UCSD-AML1 (cell line): ENCODE measurements around the gene MIB2.
A peak's percentile ranks its signal among the peaks of the same experiment; 100 is the strongest.
"Not testable (repeated sequence)": the region's sequence is repeated elsewhere in the genome, so short reads cannot be mapped to it uniquely, and the experiment has no call there.

Source experiments
- DNase-seq: peaks from one replicate; lab custom pipeline; 2025; ENCODE audit not compliant: unreplicated experiment; lab: John Stamatoyannopoulos, UW

Gene MIB2

DNA sequence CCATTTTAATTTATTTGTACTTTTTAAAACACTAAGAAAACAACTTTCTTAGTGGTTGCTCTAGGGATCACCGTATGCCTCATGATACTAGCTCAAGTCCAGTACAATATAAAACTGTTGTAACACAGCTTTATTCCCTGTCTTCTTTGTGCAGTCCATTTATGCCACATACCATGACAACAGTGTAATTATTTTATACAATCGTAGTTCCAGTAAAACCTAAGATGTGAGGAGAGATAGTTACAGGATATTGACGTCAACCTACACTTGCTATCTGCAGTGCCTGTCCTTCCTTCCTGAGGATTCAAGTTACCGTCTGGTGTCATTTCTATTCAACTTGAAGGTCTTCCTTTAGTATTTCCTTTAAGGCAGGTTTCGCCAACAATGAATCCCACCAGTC, 31.0 kb downstream of the MIB2 start:
- not testable (repeated sequence) for DNase-seq

DNA sequence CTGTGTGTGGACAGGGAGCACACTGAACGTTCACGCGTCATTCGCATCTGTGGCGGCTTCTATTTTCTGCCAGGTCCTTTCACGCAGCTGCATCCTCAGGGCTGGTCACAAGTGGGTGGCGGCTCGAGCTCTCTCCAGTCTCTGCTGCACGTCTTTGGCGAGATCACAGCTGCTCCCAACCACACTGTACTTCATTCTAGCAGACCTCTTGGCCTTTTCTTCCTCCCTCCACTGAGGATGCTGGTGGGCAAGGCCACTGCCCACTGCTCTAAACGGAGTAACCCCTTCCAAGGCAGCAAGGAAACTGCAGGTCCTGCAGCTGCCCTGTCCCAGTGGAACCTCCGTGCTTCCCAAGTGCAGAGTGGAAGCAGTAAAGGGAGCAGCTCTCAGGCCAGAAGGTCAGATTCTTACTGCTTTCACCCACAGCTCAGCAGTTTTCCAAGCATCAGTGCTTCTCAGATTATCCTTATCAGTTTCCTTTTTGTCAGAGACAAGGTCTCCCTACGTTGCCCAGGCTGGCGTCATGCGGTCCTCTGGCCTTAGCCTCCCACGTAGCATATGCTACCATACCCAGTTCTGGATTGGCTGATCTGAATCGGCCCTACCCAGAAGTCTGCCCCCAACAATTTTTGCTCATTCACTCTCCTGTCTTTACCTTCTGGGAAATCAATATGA, 32.4 kb downstream of the MIB2 start:
- peak; percentile 26 for DNase-seq

DNA sequence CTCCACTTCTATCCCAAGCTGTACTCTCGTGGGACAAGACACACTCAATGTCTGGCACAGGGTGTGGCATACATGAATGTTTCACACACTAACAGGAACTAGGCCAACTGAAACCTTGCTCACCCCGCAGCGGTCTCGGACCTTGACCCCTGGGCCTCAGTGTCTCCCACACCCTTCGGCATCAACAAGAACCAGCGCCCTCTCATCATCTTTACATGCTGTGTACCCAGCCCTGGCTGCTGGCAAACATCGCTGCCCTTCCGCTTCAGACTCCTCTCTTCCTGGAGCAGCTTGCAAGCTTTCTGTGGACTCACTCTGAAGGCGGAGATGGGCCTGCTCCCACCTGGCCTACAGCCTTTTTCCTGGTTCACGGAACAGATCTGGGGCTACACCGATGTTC, 33.0 kb downstream of the MIB2 start:
- not testable (repeated sequence) for DNase-seq

DNA sequence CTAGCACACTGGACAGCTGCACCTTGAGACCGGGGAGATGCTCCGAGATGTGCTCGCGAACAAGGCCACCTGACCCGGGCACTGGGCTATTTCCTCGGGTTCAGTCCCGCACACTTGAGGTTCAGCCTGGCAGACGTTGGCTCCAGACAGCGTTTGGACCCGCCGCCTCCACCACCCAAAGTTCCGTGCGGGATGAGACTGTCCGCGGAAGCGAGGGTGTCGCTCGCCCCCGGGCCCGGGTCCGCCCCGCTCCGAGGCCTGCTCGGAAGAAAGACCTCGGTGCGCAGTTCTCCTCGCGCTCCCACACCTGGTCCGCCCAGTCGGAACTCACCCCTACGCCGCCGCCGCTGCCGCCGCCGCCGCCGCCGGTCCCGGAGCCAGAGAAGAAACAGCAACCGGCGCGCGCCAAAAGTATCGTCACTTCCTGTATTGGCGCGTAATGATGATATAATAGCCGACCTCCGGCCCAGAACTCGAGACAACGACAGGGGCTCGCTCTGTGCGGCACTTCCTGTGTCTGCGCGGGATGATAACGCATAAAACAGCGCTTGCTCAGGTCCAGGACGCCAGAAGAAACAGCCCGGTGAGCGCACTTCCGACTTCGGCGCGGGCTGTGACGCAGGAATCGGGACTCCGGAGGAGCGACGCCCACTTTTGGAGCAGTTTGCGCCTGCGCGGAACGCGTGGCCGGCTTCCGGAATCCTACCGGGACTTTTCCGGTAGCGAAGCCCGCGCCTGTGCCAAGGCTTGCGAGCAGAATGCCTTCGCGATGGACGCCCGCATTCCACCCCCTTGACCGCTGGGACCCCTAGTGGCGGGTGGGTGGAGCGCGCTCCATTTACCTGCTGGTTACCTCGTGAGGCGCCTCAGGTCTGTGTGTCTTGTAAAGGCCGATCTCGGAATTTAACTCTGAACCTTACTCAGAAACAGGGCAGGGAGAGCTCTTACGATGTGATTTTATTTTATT, 43.6 kb downstream of the MIB2 start, which contains the start of gene CDK11B:
CDK11B (minus strand) TSS at position 422 of the 967 bp plus-strand sequence. CDS start 1,519 bp downstream, outside the sequence.
- DNase-seq: peak; percentile 95

DNA sequence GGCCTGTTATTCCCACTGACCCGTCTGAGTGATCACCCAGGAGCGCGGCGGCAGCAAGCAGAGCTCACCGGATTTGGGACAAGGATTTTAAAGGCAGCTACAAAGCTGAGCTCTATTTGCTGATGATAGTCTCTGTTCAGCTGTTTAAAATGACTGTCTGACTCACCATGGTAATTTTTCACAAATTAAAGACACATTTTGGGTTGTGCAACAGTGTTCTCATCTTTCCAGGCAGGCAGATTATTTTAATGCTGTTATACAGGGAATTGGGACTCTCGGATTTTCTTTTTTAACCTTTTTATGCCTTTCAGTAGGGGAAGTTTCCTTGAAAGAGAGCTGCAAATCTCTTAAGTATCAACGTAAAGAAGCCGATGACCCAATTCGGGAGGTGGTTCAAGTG, 47.1 kb downstream of the MIB2 start:
- not testable (repeated sequence) for DNase-seq

DNA sequence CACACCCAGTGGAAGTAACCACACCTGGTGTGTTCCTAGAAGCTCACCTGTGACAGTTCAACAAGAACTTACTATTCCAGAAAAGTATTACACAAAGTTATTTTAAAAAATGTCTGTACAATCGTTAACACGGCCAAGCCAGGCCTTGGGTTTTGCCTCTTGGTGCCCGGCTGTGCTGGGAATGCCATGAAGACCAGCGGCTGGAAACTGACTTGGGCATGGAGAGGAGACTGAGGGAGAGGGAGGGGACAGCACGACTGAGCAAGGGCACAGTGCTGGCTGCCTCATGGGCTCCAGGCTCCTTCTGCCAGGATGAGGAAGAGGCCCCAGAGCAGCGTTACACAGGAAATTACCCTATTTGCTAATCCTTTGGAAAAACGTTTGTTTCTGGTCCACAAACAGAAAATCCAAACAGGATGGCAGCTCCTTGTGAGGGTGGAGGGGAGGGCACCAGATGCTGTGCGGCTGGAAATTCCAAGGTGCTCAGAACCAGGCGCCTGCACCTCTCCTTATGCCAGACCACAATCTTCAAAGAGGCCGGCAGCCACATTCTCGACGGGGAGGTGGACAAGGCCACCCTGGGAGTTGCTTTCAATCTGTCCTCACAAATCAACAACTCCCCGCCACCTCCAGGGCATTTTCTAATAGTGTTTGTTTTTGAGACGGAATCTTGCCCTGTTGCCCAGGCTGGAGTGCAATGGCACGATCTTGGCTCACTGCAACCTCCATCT, 47.7 kb downstream of the MIB2 start:
- DNase-seq: not testable (repeated sequence)

DNA sequence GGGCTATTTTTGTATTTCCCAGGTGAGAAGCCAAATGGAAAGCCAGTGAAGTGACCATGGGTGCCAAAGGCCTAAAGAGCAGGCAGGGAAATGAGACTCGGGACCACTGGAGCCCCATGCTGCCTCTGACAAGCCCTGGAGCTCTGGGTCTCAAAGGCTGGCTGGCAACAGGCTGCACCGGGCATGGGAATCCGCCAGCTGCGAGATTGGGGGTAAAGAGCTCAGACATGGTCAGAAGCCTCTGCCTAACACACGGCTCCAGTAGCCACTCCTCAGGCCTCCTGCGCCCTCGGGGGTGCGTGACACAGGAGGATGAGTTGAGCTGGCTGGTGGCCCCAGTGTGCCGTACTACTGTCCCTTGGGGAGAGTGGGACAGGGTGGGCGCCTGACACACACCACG, 49.0 kb downstream of the MIB2 start:
- DNase-seq: not testable (repeated sequence)

DNA sequence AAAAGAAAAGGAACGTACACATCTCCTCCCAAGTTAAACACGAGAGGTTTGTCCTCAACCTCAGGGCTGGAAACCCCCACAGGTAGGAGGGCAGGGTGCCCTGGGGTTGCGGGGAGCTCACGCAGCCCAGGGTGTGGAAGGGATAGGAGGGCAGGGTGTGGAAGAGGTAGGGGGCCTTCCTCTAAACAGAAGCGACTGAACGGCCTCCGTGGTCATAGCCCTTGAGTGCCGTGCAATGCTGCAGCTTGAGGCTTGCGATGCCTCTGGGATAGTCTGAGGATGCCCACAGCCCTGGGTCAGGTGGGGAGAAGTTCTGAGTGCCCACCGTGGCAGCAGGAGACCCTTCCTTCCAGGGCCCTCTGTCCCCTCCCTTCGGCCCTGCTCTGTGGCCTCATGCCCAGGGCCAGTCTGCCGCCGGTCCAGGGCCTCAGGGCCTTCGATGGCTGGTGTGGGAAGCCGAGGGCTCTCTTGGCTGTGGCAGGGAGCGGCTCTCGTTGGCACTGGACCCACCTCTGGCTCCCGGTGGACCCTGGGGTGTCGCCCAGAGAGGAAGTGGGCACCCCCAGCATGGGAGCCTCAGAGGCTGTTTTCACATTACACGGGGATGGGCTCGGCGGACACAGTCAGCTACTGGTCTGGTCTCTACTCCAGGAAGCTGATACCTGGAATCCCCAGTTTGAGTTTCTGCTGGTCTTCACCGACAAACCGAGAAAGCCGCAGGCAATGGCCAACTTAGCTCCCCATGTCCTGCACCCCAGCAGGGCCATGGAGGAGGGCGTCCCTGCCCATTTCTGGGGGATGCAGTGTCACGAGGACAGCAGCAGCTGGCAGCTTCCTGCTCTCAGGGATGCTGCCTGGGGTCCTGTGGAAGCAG, 49.9 kb downstream of the MIB2 start:
- DNase-seq: no peak

DNA sequence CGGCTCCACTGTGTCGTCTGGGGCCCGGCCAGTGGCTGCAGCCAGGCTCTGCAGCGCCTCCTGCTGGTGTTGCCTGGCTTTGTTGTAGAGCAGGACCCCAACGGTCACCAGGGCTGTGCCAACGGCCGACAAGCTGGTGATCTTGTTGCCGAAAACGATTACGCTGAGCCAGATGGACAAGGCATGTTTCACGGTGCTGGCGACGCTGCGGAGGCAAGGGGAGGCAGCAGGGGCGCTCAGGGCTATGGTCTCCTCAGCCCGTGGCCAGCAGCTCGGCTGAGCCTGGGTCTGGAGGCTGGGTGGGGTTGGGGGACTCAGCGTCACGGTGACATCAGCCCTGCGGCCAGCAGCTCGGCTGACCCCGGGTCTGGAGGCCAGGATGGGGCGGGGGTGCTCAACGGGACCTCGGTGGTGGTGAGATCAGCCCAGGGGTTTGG, 50.5 kb downstream of the MIB2 start:
- DNase-seq: no peak

DNA sequence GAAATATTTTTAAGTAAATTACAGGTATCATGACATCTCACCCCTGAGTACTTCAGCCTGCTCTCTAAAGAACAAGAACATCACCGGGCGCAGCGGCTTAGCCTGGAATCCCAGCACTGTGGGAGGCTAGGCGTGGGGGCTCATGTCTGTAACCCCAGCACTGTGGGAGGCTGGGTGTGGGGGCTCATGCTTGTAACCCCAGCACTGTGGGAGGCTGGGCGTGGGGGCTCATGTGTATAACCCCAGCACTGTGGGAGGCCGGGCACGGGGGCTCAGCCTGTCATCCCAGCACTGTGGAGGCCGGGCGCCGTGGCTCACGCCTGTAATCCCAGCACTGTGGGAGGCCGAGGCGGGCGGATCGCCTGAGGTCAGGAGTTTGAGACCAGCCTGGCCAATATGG, 51.2 kb downstream of the MIB2 start:
- DNase-seq: no peak

DNA sequence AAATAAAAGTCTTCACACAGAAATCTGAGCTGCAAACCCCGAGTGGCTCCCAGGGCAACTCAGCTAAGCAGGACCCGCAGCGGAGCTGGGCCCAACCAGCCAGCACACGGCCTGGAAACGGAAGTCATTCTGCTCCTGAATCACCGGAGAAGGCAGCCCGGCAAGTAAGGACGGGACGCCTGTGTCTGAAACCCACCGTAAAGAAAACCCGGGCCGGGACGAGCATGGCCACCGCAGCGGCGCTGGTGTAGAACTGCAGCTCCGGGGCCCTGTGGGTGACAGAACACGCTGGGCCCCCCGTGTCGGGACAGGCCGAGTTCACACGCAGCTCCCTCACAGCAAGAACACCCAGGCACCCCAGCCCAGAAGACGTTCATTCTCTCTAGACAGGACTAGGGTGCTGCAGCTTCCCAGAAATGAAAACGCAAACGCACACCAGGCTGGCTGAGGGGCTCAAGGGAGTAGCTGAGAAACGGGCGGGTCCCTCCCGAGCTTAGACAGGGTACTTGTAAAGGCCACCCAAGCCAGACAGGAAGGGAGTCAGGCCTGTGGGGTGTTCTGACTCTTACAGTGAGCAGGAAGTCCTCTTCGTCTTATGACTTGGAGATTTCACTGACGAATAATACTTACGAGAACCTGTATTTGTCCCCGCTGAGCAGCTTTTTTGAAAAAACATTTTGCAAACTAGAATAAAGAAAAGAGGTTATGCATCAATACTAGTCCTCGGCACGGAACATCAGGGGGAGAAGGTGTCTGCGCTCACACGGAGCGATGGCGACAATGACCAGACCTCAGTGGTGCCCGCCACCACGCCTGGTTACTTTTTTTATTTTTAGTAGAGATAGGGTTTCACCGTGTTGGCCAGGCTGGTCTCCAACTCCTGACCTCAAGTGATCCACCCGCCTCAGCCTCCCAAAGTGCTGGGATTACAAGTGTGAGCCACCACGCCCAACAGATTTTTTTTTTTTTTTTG, 54.5 kb downstream of the MIB2 start:
- DNase-seq: no peak

DNA sequence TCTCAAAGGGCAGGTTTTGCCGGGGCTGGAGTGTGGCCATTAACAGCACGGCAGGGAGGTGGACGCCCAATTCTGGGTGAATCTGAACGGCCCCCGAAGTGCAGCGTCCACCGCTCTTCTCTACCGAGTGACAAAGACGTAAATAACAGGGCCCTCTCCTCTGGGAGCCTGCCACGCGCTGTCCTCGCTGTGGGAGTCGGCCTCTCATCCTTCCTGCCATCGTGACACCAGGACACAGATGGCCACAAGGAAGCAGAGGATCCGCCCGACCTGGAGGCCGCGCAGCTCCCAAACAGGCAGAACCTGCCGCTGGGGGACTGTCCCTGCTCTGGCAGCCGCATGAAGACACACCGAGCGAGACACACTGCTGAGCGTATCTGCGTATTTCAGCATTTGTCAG, 55.6 kb downstream of the MIB2 start:
- DNase-seq: no peak

DNA sequence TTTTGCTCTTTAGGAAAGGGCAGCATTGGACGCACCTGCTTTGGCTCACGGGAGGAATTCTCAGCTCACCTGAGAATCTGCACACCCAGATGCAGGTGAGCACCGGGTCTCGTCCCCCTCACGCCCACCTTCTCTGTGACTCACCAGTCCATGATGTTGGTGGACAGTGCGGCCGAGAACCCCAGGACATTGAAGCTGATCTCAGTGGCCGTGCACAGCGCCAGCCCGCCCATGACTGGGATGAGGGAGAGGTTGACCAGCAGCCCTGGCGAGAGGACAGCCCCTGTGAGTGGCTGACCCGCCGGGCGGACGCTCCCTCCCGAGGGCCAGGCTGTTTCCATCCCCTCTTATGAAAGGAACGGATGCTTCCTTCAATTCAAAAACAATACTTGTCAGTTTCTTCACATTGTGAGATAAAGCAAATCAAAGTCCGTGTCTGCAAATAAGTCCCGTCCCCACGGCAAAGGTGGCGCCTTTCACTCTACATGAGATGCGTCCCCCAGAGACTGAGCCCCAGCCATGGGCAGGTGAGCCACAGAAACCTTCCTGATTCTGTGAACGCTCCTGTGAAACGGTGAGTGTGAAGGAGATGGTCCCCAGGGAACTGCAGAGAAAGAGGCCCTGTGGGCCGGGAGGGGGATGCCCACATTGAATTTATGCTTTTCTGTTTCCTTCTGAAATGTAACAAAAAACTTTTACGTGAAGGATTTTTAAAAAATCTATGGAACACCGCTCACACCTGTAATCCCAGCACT, 56.2 kb downstream of the MIB2 start:
- no peak for DNase-seq

DNA sequence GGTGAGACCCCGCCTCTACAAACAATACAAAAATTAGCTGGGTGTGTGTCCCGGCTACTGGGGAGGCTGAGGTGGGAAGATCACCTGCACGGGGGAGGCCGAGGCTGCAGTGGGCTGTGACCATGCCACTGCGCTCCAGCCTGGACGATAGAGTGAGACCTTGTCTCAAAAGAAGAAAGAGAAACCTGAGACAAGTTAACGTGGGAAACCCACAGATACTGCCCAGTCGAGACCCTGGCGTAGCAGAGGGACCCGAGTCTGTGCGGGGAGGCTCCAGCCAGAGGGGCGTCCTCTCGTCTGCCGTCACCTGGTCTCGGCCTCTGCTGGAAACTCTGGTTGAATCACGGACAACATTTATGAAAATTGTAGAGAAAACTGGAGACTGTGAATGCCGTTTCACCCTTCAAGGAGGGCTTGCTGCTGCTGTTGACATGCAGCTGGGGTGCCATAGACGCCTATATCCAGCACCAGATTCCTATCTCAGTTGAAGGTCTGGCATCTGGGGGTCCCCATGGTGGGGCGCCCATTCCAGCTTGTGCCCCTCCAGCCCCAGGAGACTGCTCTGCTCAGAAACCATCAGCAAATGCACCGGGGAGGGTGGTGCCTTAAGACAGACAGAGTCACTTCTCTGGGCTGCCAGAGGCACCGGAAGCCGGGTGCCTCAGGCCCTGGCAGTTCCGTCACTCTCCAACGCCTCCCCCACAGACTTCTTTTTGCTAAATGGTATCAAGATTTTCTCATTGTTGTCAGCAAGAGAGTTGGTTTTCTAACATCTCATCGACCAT, 57.1 kb downstream of the MIB2 start:
- DNase-seq: no peak

DNA sequence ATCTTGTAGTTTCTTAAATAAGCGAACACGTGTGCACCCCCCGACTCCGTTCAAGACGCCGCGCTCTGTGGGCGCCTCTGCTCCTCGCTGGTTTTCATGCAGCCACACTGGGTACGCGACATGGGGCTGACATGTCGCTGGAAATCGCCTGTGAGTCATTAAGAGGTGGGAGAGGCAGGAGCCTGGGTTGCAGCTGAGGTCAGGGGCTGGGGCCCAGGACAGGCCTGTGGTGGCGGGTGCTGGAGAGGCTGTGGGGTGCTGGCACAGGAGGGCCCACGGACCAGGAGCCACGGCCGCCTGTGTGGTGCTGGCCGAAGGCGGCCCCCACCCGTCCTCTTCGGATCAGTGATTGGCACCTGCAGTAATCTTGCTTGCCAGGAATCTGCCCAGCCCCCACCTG, 59.5 kb downstream of the MIB2 start:
- DNase-seq: not testable (repeated sequence)

DNA sequence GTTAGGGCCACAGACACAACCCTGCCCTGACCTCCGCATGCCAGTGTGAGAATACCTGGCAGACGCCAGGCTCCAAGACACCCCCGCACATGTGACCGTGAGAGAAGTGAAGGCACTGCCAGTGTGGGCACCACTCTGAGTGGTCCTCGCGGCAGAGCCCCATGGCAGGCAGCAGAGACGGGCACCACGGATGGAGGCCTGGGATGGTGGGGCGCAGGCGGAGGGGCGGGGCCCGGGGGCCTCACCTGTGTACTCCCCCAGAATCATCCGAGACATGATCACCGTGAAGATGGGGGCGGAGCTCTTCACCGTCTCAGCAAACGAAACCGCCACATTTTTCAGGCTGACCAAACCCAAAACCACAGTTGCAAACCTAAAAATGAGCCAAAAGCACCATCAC, 59.9 kb downstream of the MIB2 start:
- DNase-seq: not testable (repeated sequence)

DNA sequence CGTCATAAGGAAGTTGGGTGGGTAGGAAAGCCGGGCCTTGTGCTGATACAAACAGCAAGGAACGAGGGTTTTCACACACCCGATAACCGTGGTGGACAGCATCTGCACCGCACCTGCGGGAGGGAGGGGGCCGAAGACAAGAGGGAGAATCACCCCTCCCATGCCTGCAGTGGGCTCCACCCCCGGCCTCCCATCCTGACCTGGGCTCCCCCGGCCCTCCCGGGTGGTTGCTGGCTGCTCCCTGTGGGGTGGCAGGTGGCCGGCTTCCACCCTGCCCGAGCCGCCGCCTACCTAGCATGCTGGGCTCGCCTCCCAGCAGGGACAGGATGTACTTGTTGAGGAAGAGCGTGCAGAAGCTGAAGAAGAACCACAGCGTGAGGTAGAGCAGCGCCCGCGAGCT, 60.8 kb downstream of the MIB2 start:
- not testable (repeated sequence) for DNase-seq
